GM12864 (cell line): ENCODE results near the gene CENPP.
"Not testable (repeated sequence)": the region's sequence is repeated elsewhere in the genome, so short reads cannot be mapped to it uniquely, and the experiment has no call there.

Experiments
- DNase-seq: peaks from one replicate; pipeline ENCODE4 v3.0.0-alpha.2; 2011; ENCODE audit warnings: low read depth
- H3K4me3 ChIP-seq: 2 replicates; pipeline ENCODE4 v1.5.1; 2011; ENCODE audit warnings: mild to moderate bottlenecking, low read depth, low read length, control low read depth
- CTCF ChIP-seq: IDR thresholded peaks from 2 replicates; pipeline ENCODE4 v1.5.1; 2011; ENCODE audit warnings: low read depth, mild to moderate bottlenecking, moderate library complexity, low read length, control low read depth, inconsistent platforms; ENCODE audit errors: missing control alignments

Gene CENPP

GRCh38 chr9:92619601-92620300 is 294.0 kb downstream of the CENPP start:
- no peak for DNase-seq

GRCh38 chr9:92620845-92621244 is 295.1 kb downstream of the CENPP start:
- no peak for TF ChIP-seq CTCF
- no peak for DNase-seq
- H3K4me3 ChIP-seq, result no peak overlapping the region

More at GRCh38 chr9:92619601-92620300, 294.0 kb downstream of the CENPP start:
- no peak overlapping the region for H3K4me3 ChIP-seq
- TF ChIP-seq CTCF, result no peak

- not testable (repeated sequence) for DNase-seq, H3K4me3 ChIP-seq
These were observed 298.2 kb downstream of the CENPP start for GRCh38 chr9:92623936-92624335.

- TF ChIP-seq CTCF, result no peak
- no peak for DNase-seq
These were observed 300.7 kb downstream of the CENPP start for GRCh38 chr9:92626484-92626883.

GRCh38 chr9:92627651-92628050 is 301.9 kb downstream of the CENPP start:
- H3K4me3 ChIP-seq, result no peak overlapping the region
- TF ChIP-seq CTCF, result no peak
- DNase-seq, result no peak

More at GRCh38 chr9:92626484-92626883, 300.7 kb downstream of the CENPP start:
- no peak overlapping the region for H3K4me3 ChIP-seq

GRCh38 chr9:92631452-92632343 is 305.9 kb downstream of the CENPP start:
- no peak overlapping the region for H3K4me3 ChIP-seq
- DNase-seq, result no peak
- no peak for TF ChIP-seq CTCF

- no peak for TF ChIP-seq CTCF
- H3K4me3 ChIP-seq, result no peak overlapping the region
- DNase-seq, result no peak
These were observed 306.9 kb downstream of the CENPP start for GRCh38 chr9:92632641-92633040.
